HepG2 (cell line): ENCODE data around the gene SH3D19. TPM values are rescaled to one million over a fixed set of nuclear protein-coding genes. Genes with fewer than 3 reads are reported as not detected.
A peak's percentile ranks its signal among the peaks of the same experiment; 100 is the strongest.

Experiments used
- AKAP8 ChIP-seq: sonication (generic); formaldehyde crosslinking; IDR thresholded peaks from 2 replicates; pipeline ENCODE4 v1.5.1; 2020; ENCODE audit warnings: mild to moderate bottlenecking, missing genetic modification reagents
- ASH2L ChIP-seq: fragments of 300-600, 200-600 bp; sonication (generic); IDR thresholded peaks from 2 replicates; pipeline ENCODE4 v1.7.0; 2017; ENCODE audit warnings: low read depth, mild to moderate bottlenecking, moderate library complexity, mixed read lengths, low read length; ENCODE audit not compliant: insufficient read length
- GATA4 ChIP-seq: sonication (generic); IDR thresholded peaks from 2 replicates; pipeline ENCODE4 v1.6.1; 2016; ENCODE audit warnings: antibody characterized with exemption, low read depth, borderline replicate concordance
- HES4 ChIP-seq: sonication (generic); formaldehyde crosslinking; IDR thresholded peaks from 2 replicates; pipeline ENCODE4 v1.9.0; 2021; ENCODE audit warnings: mild to moderate bottlenecking, missing genetic modification reagents, borderline replicate concordance
- IKZF1 ChIP-seq: fragments of 450-650 bp; IDR thresholded peaks from 2 replicates; pipeline ENCODE4 v1.7.1; 2016
- KAT2B ChIP-seq: fragments of 150-350 bp; IDR thresholded peaks from 2 replicates; pipeline ENCODE4 v1.6.1; 2014; ENCODE audit warnings: low read depth, low read length, borderline replicate concordance
- KDM2A ChIP-seq: sonication (generic); formaldehyde crosslinking; IDR thresholded peaks from 2 replicates; pipeline ENCODE4 v1.4.0; 2020; ENCODE audit warnings: low read depth, missing genetic modification reagents, borderline replicate concordance
- KLF16 ChIP-seq, 2 experiments: sonication (generic) in 1 of 2; formaldehyde crosslinking in 1 of 2; IDR thresholded peaks; 2 replicates each; pipeline versions ENCODE4 v1.6.1 to v1.8.0; 2016 to 2023; ENCODE audit warnings: missing genetic modification reagents in 2 of 2, missing compliant biosample characterization in 1 of 2
- NBN ChIP-seq: fragments of 450-650 bp; conservative IDR thresholded peaks from 2 replicates; pipeline ENCODE4 v1.6.1; 2017
- NFIB ChIP-seq: sonication (generic); formaldehyde crosslinking; IDR thresholded peaks from 2 replicates; pipeline ENCODE4 v1.9.0; 2021; ENCODE audit warnings: missing genetic modification reagents, mild to moderate bottlenecking, borderline replicate concordance
- NFKBIZ ChIP-seq: IDR thresholded peaks from 2 replicates; pipeline ENCODE4 v1.6.1; 2018; ENCODE audit warnings: missing genetic modification reagents, missing compliant biosample characterization
- SNAI1 ChIP-seq: sonication (generic); formaldehyde crosslinking; IDR thresholded peaks from 2 replicates; pipeline ENCODE4 v1.5.0; 2020; ENCODE audit warnings: mild to moderate bottlenecking, missing genetic modification reagents, borderline replicate concordance
- SNRNP70 ChIP-seq: fragments of 200-400 bp; formaldehyde crosslinking; IDR thresholded peaks from 2 replicates; pipeline ENCODE4 v1.6.1; 2017; ENCODE audit warnings: mild to moderate bottlenecking, low read depth, low read length, moderate library complexity
- SP1 ChIP-seq, 2 experiments: fragments of 450-650 bp in 1 of 2; sonication (generic) in 1 of 2; formaldehyde crosslinking in 1 of 2; IDR thresholded peaks; 2 replicates each; pipeline versions ENCODE4 v1.4.0 to v1.6.1; 2016 to 2020; ENCODE audit warnings: missing genetic modification reagents in 1 of 2
- SYNCRIP ChIP-seq: fragments of 200-400 bp; formaldehyde crosslinking; IDR thresholded peaks from 2 replicates; pipeline ENCODE4 v1.6.1; 2018; ENCODE audit warnings: mild to moderate bottlenecking, low read depth, low read length; ENCODE audit not compliant: insufficient read depth
- ZNF546 ChIP-seq: sonication (generic); formaldehyde crosslinking; conservative IDR thresholded peaks from 2 replicates; pipeline ENCODE4 v1.8.1; 2023; ENCODE audit warnings: mild to moderate bottlenecking, missing genetic modification reagents
- ZNF562 ChIP-seq: sonication (generic); formaldehyde crosslinking; IDR thresholded peaks from 2 replicates; pipeline ENCODE4 v1.8.0; 2022; ENCODE audit warnings: missing genetic modification reagents, borderline replicate concordance
- ZNF737 ChIP-seq: sonication (generic); formaldehyde crosslinking; IDR thresholded peaks from 2 replicates; pipeline ENCODE4 v1.5.0; 2020; ENCODE audit warnings: missing genetic modification reagents, mild to moderate bottlenecking, borderline replicate concordance
- ZNF75D ChIP-seq: sonication (generic); formaldehyde crosslinking; IDR thresholded peaks from 2 replicates; pipeline ENCODE4 v1.8.1; 2023; ENCODE audit warnings: missing genetic modification reagents, mild to moderate bottlenecking, borderline replicate concordance
- ZNF772 ChIP-seq: sonication (generic); formaldehyde crosslinking; IDR thresholded peaks from 2 replicates; pipeline ENCODE4 v1.5.0; 2020; ENCODE audit warnings: mild to moderate bottlenecking, missing genetic modification reagents
- polyA plus RNA-seq, 8 experiments: library from polyadenylated mRNA; depleted of rRNA in 3 of 8; stranded (reverse) in 7 of 8; unstranded in 1 of 8; fragments of >200 nt; fragmentation: Illumina TruSeq in 4 of 8; extraction: Trizol in 4 of 8; gene quantifications; 2 replicates each; pipeline versions ENCODE4 v1.2.1 to v1.2.3, GENCODE V29; 2011 to 2016; ENCODE audit warnings: low read depth in 4 of 8, missing spikeins in 1 of 8, mixed read lengths in 1 of 8; ENCODE audit not compliant: insufficient read depth in 1 of 8
- total RNA-seq, 5 experiments: library from RNA; depleted of rRNA; stranded (reverse); fragments of >200 nt; fragmentation: Illumina TruSeq; extraction: Trizol; gene quantifications; 2 replicates each; pipeline ENCODE4 v1.2.3, GENCODE V29; 2016; ENCODE audit warnings: low read depth in 1 of 5
- TF ChIP-seq, protein P1 (sequence below): sonication (generic); formaldehyde crosslinking; IDR thresholded peaks from 2 replicates; pipeline ENCODE4 v1.4.0; 2020; ENCODE audit warnings: missing genetic modification reagents
- TF ChIP-seq, protein P2 (sequence below): sonication (generic); formaldehyde crosslinking; IDR thresholded peaks from 2 replicates; pipeline ENCODE4 v1.4.0; 2020; ENCODE audit warnings: missing genetic modification reagents
- TF ChIP-seq, protein P3 (sequence below): sonication (generic); formaldehyde crosslinking; conservative IDR thresholded peaks from 2 replicates; pipeline ENCODE4 v1.8.1; 2023; ENCODE audit warnings: missing genetic modification reagents
- TF ChIP-seq, protein P4 (sequence below): sonication (generic); formaldehyde crosslinking; IDR thresholded peaks from 2 replicates; pipeline ENCODE4 v1.5.0; 2020; ENCODE audit warnings: mild to moderate bottlenecking, missing genetic modification reagents

SH3D19 gene
- total and polyA plus RNA-seq, 2 of the 13 experiments (the other 11 are each of a cell fraction or from before 2014, with no cell fraction given), result 31.2 to 38.0 TPM

DNA sequence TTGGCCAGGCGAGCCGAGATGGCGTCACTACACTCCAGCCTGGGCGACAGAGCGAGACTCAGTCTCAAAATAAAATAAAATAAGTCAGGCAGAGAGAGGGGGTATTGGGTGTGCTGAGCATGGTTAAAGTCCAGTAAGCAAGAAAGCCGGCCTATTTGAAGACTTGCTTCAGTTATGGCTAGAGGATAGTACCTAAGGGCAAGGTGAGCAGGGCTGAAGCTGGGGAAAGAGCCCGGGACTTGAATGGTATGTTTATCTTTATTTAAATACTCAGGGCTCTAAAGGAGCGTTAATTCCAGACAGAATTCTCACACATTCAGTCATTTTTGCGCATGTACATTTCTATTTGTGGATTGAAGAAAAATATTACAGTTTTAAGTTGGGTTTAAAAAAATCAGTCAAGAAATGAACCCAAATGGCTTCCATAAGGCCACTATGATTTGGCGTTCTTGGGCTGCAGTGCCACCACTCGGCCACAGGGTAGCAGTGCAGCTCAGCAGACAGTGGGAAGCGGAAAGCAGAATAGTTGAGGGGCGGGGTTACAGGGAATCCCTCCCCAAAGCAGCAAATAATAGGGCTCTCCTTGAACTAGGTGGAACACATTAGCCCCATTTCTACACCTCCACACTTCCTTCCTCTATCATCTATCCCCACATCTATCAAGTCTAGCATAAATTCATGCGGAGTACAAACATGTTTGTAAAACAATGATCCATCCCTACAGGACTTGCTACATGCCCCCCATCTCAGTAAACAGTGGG lies 37.2 kb upstream of the SH3D19 start (continued):
- TF ChIP-seq SNRNP70 (no peak), KAT2B (no peak), HES4 (CRISPR knock-in tag) (no peak), ASH2L (no peak), NFIB (CRISPR knock-in tag) (no peak), SNAI1 (no peak), ZNF75D (no peak), NFKBIZ (CRISPR knock-in tag) (no peak), AKAP8 (CRISPR knock-in tag) (no peak), KDM2A (CRISPR knock-in tag) (peak; percentile 60; the same call in 1 of the 2 replicates), NBN (no peak), ZNF546 (CRISPR knock-in tag) (no peak), ZNF772 (CRISPR knock-in tag) (0 out of 2 replicates have a peak, but pooled peaks have one; percentile 56), IKZF1 (no peak), SYNCRIP (no peak), ZNF562 (no peak), KLF16 (CRISPR knock-in tag; IDR thresholded peaks at IDR 0.05) (no peak; a peak in 1 of 4 replicates), ZNF737 (no peak), SP1 (IDR thresholded peaks at IDR 0.05) (no peak), SP1 (CRISPR knock-in tag; IDR thresholded peaks at IDR 0.05) (peak; percentile 36; the same call in 1 of the 2 replicates), GATA4 (no peak)
- TF ChIP-seq, protein P1, sequence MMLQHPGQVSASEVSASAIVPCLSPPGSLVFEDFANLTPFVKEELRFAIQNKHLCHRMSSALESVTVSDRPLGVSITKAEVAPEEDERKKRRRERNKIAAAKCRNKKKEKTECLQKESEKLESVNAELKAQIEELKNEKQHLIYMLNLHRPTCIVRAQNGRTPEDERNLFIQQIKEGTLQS, result no peak
- TF ChIP-seq, protein P2, sequence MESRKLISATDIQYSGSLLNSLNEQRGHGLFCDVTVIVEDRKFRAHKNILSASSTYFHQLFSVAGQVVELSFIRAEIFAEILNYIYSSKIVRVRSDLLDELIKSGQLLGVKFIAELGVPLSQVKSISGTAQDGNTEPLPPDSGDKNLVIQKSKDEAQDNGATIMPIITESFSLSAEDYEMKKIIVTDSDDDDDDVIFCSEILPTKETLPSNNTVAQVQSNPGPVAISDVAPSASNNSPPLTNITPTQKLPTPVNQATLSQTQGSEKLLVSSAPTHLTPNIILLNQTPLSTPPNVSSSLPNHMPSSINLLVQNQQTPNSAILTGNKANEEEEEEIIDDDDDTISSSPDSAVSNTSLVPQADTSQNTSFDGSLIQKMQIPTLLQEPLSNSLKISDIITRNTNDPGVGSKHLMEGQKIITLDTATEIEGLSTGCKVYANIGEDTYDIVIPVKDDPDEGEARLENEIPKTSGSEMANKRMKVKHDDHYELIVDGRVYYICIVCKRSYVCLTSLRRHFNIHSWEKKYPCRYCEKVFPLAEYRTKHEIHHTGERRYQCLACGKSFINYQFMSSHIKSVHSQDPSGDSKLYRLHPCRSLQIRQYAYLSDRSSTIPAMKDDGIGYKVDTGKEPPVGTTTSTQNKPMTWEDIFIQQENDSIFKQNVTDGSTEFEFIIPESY, result no peak
- TF ChIP-seq, protein P3, sequence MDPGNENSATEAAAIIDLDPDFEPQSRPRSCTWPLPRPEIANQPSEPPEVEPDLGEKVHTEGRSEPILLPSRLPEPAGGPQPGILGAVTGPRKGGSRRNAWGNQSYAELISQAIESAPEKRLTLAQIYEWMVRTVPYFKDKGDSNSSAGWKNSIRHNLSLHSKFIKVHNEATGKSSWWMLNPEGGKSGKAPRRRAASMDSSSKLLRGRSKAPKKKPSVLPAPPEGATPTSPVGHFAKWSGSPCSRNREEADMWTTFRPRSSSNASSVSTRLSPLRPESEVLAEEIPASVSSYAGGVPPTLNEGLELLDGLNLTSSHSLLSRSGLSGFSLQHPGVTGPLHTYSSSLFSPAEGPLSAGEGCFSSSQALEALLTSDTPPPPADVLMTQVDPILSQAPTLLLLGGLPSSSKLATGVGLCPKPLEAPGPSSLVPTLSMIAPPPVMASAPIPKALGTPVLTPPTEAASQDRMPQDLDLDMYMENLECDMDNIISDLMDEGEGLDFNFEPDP, result 0 out of 2 replicates have a peak, but pooled peaks have one; percentile 20
- TF ChIP-seq, protein P4, sequence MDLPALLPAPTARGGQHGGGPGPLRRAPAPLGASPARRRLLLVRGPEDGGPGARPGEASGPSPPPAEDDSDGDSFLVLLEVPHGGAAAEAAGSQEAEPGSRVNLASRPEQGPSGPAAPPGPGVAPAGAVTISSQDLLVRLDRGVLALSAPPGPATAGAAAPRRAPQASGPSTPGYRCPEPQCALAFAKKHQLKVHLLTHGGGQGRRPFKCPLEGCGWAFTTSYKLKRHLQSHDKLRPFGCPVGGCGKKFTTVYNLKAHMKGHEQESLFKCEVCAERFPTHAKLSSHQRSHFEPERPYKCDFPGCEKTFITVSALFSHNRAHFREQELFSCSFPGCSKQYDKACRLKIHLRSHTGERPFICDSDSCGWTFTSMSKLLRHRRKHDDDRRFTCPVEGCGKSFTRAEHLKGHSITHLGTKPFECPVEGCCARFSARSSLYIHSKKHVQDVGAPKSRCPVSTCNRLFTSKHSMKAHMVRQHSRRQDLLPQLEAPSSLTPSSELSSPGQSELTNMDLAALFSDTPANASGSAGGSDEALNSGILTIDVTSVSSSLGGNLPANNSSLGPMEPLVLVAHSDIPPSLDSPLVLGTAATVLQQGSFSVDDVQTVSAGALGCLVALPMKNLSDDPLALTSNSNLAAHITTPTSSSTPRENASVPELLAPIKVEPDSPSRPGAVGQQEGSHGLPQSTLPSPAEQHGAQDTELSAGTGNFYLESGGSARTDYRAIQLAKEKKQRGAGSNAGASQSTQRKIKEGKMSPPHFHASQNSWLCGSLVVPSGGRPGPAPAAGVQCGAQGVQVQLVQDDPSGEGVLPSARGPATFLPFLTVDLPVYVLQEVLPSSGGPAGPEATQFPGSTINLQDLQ (CRISPR knock-in tag), result no peak
